HL-60/S4 treated with retinoic acid at 250 ng/mL for 4 days and 3 days (cell line): Measurements from ENCODE around the gene CHRM1.
"Not testable (repeated sequence)": the region's sequence is repeated elsewhere in the genome, so short reads cannot be mapped to it uniquely, and the experiment has no call there.

Experiments
- in situ Hi-C: fragments of 300-500 bp; cut with MboI; formaldehyde crosslinking; loops from 2 replicates; pipeline ENCODE4 v1.7.0; 2022; ENCODE audit warnings: low sequenced_read_pairs

Gene CHRM1, protein sequence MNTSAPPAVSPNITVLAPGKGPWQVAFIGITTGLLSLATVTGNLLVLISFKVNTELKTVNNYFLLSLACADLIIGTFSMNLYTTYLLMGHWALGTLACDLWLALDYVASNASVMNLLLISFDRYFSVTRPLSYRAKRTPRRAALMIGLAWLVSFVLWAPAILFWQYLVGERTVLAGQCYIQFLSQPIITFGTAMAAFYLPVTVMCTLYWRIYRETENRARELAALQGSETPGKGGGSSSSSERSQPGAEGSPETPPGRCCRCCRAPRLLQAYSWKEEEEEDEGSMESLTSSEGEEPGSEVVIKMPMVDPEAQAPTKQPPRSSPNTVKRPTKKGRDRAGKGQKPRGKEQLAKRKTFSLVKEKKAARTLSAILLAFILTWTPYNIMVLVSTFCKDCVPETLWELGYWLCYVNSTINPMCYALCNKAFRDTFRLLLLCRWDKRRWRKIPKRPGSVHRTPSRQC

DNA sequence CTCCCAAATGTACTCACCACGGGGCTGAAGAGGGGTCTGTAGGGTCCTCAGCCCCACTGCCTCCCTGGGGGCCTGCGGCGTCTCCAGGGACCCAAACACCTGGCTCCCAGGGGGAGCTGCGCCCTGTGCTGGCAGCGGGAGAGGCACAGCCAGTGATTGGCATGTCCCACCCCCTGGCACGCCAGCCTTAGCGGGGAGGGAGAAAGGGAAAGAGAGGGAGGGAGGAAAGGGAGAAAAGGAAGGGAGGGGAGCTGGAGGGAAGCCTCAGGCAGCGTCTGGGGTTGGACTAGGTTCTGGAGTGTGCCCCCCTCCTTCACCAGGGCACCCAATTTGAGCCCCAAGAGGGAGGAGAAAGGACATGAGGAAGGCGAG lies at the start of gene CHRM1:
Gene CHRM1, minus strand, starts transcription at position 163 of the 372 bp plus-strand sequence. CDS start 10,263 bp downstream, outside the sequence.
- in situ Hi-C loops: loop anchor here (25.0 kb wide), 1 partner anchor 716 kb away; no protein-coding TSS in a partner anchor

DNA sequence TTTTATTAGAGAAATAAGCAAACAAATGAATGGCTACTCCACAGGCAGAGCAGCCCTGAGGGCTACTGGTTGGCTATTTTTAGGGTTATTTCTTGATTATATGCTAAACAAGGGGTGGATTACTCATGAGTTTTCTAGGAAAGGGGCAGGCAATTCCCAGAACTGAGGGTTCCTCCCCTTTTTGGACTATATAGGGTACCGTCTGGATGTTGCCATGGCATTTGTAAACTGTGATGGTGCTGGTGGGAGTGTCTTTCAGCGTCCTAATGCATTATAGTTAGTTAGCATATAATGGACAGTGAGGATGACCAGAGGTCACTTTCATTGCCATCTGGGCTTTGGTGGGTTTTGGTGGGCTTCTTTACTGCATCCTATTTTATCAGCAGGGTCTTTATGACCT lies 44.4 kb upstream of the CHRM1 start:
- in situ Hi-C loops: no loop called here

DNA sequence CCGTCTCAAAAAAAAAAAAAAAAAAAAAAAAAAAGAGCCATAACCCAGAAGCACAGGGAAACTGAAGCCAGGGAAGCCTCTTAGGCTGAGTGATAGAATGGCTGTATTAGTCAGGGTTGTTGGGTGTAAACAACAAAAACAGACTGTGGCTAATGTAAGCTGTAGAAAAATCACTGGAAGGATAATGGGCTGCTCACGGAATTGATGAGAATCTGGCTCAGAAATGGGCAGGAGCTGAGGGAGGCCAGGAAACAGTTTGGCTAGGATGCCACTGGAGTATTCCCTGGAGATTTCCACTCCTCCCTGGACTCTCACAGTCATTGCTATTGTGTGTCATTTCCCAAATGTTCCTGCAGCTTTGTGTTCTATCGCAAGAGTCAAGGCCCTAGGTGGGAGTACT lies 41.2 kb upstream of the CHRM1 start:
- in situ Hi-C loops: no loop called here

DNA sequence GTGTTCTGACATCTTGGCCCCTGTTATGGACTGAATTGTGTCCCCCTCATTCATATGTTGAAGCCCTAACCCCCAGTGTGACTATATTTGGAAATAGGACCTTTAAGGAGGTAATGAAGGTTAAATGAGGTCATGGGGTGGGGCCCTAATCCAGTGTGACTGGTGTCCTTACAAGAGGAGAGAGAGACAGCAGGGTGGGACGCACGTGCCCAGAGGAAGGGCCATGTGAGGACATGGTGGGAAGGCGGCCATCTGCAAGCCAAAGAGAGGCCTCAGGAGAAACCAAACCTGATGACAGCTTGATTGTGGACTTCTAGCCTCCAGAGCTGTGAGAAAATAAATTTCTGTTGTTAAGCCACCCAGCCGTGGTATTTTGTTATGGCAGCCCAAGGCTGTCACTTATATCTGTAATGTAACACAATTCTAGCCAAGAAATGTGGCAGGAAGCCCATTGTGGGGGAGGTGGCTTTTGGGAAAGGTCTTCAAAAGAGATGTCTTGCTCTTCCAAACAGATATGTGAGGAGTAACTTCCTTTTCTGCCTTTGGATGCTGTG lies 39.9 kb upstream of the CHRM1 start:
- in situ Hi-C loops: no loop called here

DNA sequence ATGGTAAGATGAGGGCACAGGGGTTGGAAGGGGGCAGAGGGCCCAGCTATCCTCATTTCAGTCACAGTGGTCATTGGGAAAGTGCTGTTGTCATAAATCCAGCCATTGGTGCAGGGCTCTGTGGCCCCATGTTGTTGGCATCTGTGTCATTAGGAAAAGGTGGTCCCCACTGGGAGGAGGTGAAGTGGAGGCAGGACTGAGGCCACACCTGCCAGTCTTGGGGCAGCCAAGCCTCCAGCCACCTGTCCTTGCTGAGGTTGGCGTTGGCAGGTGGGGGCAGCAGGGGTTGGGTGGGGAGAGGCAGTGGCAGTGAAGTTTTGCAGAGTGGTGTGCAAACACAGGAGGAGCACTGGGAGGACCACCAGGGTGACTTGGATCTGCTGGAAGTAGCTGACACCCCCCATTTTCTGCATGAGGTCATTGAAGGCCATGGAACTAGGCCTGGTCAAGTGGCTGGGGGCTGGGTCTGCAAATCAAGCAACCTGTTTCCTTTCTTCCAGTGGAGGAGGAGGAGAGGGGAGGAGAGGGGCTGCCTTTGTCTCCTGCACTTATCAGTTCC lies 38.3 kb upstream of the CHRM1 start:
- in situ Hi-C loops: no loop called here

DNA sequence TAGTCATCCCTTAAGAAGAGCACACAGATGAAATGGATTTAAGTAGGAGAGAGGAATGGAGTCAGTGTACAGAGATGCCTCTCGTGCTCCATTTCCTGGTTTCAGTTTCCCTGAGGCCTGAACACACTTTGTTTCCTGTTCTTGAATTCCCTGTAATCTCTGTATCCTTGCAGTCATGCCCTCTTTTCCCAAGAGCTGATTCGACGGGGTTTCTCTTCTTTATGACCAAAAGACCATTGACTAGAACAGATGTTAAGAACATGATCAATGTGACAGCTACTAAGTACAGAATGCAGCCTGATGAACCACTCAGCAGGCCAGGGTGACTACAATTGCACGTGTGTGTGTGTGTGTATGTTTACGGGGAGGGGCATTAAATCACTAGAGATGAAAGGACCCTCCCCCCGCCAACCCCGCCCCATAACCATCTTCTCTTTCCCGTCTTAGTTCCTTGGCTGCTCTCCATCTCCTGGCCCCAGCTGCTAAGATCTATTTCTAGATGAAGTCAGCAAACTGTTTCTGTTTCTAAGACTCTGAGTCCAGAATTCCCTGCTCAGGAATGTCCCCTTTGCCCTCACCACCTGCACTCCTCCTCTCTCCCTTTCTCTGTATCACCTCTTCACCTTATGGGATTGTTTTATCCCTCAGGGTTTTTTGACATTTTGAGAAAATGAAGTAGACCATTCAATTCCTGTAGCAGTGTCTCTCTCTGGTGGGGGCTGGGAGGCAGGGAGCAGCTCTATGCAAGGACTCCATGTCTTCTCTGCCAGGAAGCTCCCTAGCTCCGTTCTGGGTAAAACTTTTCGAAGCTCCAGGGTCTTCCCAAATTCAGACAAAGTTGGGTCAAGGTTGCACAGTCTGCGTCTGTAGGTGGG lies 37.6 kb upstream of the CHRM1 start:
- in situ Hi-C loops: no loop called here

DNA sequence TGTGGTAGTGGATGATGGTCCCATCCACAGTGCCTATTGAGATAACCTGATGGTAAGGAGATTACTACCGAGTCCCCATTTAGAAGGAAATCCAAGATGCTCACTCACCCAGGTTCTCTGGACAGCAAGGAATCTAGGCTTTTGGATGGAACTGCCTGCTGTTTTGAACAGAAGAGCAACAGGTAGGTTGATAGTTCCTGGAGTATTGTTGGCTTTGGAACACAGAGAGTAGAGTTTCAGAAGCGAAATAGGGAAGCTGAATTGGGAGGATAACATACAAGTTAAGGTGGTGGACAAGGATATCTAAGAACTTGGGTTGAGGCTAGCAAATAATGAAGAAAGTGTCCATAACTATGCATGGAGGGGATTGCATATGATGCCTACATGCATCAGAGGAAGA lies 36.0 kb upstream of the CHRM1 start:
- in situ Hi-C loops: no loop called here

DNA sequence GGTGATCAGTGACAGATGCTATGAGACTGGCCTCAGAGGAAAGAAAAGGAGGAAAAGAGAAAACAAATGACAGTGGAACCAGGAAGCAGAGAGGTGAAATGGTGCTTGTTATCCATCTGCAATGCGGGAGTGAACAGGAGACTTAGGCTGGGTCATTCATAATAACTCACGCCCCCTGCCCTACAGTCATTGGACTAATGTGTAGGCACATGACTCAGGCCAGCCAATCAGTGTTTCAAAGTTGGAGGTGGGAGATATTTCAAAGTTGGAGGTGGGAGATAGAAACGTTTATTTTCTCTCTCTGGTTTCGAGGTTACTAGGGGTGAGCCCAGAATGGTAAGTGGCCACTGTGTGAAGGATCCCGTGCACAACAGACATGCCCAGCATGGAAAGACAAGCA lies 33.3 kb upstream of the CHRM1 start:
- in situ Hi-C loops: no loop called here

DNA sequence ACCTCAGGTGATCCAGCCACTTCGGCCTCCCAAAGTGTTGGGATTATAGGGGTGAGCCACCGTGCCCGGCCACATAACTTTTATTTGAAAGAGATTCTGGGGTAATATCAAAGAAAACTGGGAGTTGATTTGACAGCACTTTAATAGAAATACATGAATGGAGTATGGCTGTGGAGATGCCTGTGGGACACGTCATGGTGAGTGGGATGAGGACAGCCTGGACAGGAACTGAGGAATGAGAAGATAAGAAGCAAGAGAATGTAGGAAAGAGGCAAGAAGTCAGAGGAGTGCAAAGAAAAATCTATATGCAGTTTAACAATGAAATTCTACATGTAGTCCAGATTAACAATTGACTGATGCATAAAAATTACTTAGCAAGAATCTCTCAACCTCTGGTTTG lies 32.6 kb upstream of the CHRM1 start:
- in situ Hi-C loops: no loop called here

DNA sequence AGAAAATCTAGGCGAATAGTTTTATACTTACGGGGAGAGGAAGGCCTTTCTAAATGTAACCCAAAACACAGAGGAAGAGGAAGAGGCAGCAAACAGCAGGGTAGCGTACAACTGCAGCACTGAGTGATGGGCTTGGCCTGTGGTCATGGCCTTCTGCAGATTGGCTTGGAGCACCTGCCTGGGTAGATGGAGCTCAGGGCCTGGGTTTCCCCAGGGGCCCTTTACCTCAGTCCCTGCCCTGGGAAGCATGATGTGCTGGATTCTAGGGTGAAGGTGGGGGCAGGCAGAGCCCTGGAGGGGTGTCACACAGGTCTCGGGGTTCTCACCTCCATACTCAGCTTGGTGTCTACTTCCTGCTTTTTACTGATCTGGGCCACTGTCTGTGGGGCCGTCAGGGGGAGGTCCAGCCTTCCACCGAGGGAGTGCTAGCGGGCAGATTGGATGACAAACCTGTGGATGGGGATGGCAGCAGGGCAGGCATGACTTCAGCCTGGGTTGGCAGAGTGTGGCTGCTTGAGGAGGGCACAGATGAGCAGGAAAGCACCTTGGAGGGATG lies 27.7 kb upstream of the CHRM1 start:
- in situ Hi-C loops: no loop called here

DNA sequence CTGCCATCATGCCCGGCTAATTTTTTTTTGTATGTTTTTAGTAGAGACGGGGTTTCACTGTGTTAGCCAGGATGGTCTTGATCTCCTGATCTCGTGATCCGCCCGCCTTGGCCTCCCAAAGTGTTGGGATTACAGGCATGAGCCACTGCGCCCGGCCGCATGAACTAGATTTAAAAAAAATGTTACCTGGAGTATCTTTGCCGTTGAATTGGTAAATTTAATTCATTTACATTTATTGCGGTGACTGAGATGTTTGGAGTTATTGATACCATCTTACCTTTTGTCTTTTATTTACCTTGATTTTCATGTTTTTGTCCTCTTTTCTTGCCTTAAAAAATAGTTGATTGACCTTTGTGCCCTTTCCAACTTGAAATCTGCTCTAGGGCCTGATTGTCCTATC lies 24.4 kb upstream of the CHRM1 start:
- in situ Hi-C loops: not testable (repeated sequence)

DNA sequence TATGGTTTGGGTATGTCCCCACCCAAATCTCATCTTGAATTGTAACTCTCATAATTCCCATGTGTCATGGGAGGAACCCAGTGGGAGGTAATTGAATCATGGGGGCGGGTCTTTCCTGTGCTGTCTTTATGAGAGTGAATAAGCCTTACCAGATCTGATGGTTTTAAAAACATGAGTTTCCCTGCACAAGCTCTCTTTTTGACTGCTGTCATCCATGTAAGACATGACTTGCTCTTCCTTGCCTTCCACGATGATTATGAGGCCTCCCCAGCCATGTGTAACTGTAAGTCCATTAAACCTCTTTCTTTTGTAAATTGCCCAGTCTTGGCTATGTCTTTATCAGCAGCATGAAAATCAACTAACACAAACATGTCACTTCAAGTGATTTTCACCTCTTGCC lies 16.4 kb upstream of the CHRM1 start:
- in situ Hi-C loops: not testable (repeated sequence)

DNA sequence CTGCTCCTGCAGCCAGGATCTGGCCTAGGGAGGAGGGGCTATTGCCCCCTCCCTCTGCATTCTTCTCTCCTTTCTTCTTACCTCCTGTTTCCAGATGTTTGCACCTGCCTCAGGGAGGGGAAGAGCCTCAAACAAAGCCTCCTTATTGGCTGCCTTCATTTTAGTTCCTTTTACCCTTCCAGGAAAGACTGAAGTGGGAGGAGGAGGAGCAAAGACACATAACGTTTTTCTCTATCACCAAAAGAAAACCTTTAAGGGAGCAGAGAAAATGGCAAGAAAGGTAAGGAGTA lies 13.3 kb upstream of the CHRM1 start:
- in situ Hi-C loops: no loop called here

DNA sequence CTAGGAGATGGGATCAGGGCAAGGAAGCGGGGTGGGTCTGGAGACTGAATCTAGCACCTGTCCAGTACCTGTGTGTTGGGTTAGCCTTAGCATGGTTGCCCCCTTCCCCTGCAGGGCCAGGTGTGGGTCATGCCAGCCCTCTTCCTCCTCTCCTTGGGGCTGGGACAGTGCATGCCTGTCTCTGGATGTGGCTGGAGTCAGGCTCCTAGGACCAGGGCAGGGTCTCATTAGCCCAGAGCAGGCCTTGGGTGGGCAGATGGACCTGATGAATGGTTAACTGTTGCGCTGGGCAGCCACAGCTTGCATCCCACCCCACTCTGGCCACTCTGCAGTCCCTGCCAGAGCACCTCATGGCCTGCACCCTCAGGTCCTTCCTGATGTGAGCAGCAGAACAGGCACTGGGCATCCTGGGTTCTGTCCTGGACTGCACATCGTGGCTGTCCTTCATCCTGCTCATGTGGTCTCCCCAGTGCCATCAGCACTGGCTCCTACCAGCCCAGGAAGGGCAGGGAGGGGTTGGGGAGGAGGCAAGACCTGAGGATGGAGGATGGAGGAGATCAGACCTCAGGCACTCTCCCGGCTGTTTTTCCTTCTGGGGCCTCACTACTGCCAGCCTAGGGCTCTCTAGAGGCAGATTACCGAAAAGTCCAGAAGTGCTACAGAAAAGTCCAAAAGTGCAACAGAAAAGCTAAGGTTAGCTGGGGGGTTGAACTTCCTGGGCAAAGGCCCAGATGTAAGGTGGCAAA lies 12.8 kb upstream of the CHRM1 start:
- in situ Hi-C loops: no loop called here

DNA sequence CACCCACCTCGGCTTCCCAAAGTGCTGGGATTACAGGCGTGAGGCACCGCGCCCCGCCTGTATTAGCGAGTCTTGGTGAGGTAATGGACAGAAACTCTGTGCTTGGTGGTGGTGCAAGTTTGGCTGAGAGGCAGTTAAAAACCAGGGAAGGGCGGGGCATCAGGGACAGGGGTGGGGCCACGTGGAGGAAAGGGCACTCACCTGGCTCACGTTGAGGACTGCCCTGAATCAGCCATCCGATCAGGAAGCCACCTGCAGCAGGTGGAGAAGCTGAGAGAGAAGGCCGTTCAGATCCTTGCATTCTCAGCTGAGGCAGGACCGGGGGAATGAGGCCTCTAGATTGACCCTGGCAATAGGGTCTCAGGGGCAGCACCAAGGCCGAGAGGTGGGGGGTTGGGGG lies 12.1 kb upstream of the CHRM1 start:
- in situ Hi-C loops: no loop called here

DNA sequence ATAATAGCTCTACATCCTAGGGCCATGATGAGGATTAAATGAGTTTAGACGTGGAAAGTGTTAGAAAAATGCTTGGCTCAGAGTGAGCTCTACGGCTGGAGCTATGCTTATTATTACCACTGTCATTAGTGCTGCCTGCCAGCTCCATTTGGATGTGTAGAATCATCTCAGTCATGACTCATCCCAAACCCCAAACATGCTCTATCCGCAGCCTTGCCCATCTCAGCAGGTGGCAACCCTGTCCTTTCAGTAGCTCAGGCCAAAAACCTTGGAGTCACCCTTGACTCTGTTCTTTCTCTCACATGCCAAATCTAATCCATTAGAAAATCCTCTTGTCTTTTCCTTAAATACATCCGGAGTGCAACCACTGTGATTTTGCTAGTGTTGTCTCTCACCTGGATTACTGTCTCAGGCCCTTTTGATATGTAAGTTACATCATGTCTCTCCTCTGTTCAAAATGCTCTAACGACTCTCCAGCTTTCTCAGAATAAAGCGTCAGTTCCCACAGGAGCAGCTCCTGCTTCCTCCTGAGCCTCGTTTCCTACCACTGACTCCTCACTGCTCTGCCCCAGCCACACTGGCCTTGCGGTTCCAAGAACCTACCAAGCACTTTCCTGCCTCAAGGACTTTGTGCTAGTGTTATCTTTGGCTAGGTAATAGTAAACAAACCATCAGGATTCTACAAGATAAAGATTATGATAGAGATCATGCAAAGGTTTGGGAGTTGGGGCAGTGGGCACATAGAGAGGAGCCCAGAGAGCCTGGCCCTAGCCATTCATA lies 10.5 kb upstream of the CHRM1 start:
- in situ Hi-C loops: no loop called here

DNA sequence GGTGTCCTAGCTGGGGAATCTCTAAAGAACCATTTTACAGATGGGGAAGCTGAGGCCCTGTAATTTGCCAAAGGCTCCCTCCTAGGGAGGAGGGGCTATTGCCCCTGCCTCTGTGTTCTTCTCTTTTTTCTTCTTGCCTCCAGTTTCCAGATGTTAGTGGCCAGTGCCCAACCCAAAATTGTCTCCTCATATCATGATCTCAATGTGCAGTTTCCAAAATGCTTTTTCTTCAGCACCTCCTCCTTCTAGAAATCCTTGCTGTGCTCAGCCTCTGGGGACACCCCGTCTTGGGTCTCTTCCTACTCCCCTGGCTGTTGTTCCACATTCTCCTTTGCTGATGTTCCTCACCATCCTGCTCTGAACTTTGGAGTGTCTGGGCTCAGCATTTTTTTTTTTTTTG lies 9.5 kb upstream of the CHRM1 start:
- in situ Hi-C loops: no loop called here

DNA sequence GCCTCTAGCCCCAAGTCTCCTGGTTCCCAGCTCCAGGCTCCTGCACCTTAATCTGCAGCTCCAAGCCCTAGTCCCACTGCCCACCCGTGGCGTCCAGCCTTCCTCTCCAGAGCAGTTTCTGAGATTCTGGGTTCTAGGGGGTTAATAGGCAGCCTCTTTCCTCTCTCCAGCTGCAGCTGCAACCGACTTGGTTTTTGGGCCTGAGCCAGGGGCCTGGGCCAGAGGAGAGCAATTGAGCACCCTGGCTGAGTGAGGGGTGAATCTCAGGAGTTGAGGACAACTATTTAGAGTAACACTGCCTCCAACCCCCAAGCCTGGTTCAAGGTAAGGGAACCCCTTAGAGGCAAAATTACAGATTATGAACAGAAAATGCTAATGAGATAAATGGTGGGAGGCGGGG lies 9.0 kb upstream of the CHRM1 start:
- in situ Hi-C loops: no loop called here

DNA sequence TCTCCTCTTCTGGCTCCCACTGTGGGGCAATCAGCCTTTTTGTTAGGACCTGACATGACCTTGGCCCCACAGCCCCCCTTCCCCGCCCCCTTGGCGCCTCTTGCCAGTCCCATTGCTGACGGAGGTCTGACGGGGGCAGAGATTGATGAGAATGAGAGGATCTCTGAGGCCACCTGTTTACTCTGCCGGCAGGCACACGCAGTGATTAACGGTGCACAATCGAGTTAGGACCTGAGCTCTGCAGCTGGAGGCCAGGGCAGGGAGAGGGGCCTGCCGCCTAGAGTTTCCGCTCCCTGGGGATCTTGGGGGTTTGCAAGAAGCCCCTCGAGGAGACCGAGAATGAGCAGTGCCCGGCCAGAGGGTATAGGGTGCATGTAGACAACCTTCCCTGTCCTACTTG lies 6.8 kb upstream of the CHRM1 start:
- in situ Hi-C loops: no loop called here
